SK-N-SH (cell line): ENCODE results near the gene AMFR. TPM values are rescaled to one million over a fixed set of nuclear protein-coding genes. Genes with fewer than 3 reads are reported as not detected.

Experiments
- CTCF ChIA-PET: fragments of 300-600, 350-600 bp; formaldehyde crosslinking; extraction: SDS; loops from one replicate; lab custom pipeline; 2021; lab: Yijun Ruan, JAX
- POLR2A ChIA-PET: fragments of 350-600 bp; sonication (Branson Sonifier 250); formaldehyde crosslinking; extraction: SDS; loops from one replicate; lab custom pipeline; 2020; ENCODE audit warnings: antibody characterized with exemption, inconsistent platforms; lab: Yijun Ruan, JAX
- DNase-seq: peaks from one replicate; pipeline ENCODE4 v3.0.0; 2012
- H2AFZ ChIP-seq: fragments of 200-600 bp; sonication (generic); 2 replicates; pipeline ENCODE4 v1.8.1; 2016; ENCODE audit warnings: antibody characterized with exemption, mild to moderate bottlenecking, low read depth
- H3F3A ChIP-seq: fragments of 200-600 bp; sonication (generic); replicated peaks from 2 replicates; pipeline ENCODE3; 2016; ENCODE audit warnings: antibody characterized with exemption, mild to moderate bottlenecking; ENCODE audit not compliant: insufficient read depth
- H3K27ac ChIP-seq, 2 experiments: fragments of 200-500 bp in 1 of 2; fragments of 200-600 bp in 1 of 2; sonication (Bioruptor generic) in 1 of 2; sonication (generic), shearing (Covaris generic) in 1 of 2; 2 replicates each; pipeline versions ENCODE4 v1.5.1 to v1.6.1; 2014 to 2016; ENCODE audit warnings: low read depth in 2 of 2, inconsistent platforms in 1 of 2, low read length in 1 of 2, mild to moderate bottlenecking in 1 of 2, mixed read lengths in 1 of 2
- H3K27me3 ChIP-seq: fragments of 200-600 bp; sonication (generic), shearing (Covaris generic); 2 replicates; pipeline ENCODE4 v1.6.1; 2016; ENCODE audit warnings: mixed run types; ENCODE audit not compliant: insufficient read depth
- H3K36me3 ChIP-seq, 2 experiments: fragments of 200-500 bp in 1 of 2; fragments of 200-600 bp in 1 of 2; sonication (Bioruptor generic) in 1 of 2; sonication (generic) in 1 of 2; replicated peaks in 1 of 2; 2 replicates each; pipeline versions ENCODE3 to v1.5.1; 2014 to 2016; ENCODE audit warnings: low read length in 1 of 2, mild to moderate bottlenecking in 1 of 2; ENCODE audit not compliant: insufficient read depth in 2 of 2, control insufficient read depth in 1 of 2
- H3K4me1 ChIP-seq, 2 experiments: fragments of 200-500 bp in 1 of 2; fragments of 200-600 bp in 1 of 2; sonication (Bioruptor generic) in 1 of 2; sonication (generic), shearing (Covaris generic) in 1 of 2; 2 replicates each; pipeline versions ENCODE4 v1.5.1 to v1.6.1; 2014 to 2016; ENCODE audit warnings: low read depth in 1 of 2, low read length in 1 of 2, mixed run types in 1 of 2; ENCODE audit not compliant: insufficient read depth in 2 of 2, control insufficient read depth in 1 of 2
- H3K4me2 ChIP-seq: fragments of 200-600 bp; sonication (generic), shearing (Covaris generic); 2 replicates; pipeline ENCODE4 v1.6.1; 2017; ENCODE audit warnings: mixed run types
- H3K4me3 ChIP-seq, 2 experiments: fragments of 200-500 bp in 1 of 2; fragments of 200-600 bp in 1 of 2; sonication (Bioruptor generic) in 1 of 2; sonication (generic), shearing (Covaris generic) in 1 of 2; 2 replicates each; pipeline versions ENCODE4 v1.5.1 to v1.8.1; 2014 to 2016; ENCODE audit warnings: low read depth in 2 of 2, inconsistent platforms in 1 of 2, low read length in 1 of 2, mild to moderate bottlenecking in 1 of 2, mixed read lengths in 1 of 2, moderate library complexity in 1 of 2
- H3K79me2 ChIP-seq: fragments of 200-600 bp; sonication (generic); 2 replicates; pipeline ENCODE4 v1.8.1; 2017; ENCODE audit warnings: mild to moderate bottlenecking; ENCODE audit not compliant: insufficient read depth
- H3K9ac ChIP-seq: fragments of 200-600 bp; sonication (generic); 2 replicates; pipeline ENCODE4 v1.6.1; 2017; ENCODE audit warnings: mixed run types
- H3K9me2 ChIP-seq: fragments of 200-600 bp; sonication (generic); 2 replicates; pipeline ENCODE4 v1.6.1; 2017; ENCODE audit warnings: mixed run types
- H3K9me3 ChIP-seq: fragments of 200-600 bp; sonication (generic); 2 replicates; pipeline ENCODE4 v1.6.1; 2017; ENCODE audit warnings: mixed run types, mild to moderate bottlenecking, moderate library complexity
- H4K20me1 ChIP-seq: fragments of 200-600 bp; sonication (generic); 2 replicates; pipeline ENCODE4 v1.6.1; 2017; ENCODE audit warnings: mild to moderate bottlenecking, mixed run types; ENCODE audit not compliant: insufficient read depth
- CHD2 ChIP-seq: fragments of 150-350 bp; IDR thresholded peaks from 2 replicates; pipeline ENCODE4 v1.6.1; 2018; ENCODE audit warnings: low read length; ENCODE audit not compliant: partially characterized antibody
- EP300 ChIP-seq, 2 experiments: IDR thresholded peaks; 2 replicates each; pipeline versions ENCODE4 v1.4.0 to v1.6.1; 2012; ENCODE audit warnings: borderline replicate concordance in 1 of 2, low read depth in 1 of 2, low read length in 1 of 2
- FOXJ3 ChIP-seq: sonication (generic); formaldehyde crosslinking; IDR thresholded peaks from 2 replicates; pipeline ENCODE4 v1.5.1; 2020; ENCODE audit warnings: mild to moderate bottlenecking, missing genetic modification reagents
- IRF3 ChIP-seq: fragments of 150-350 bp; IDR thresholded peaks from 2 replicates; pipeline ENCODE4 v1.6.1; 2016; ENCODE audit warnings: mild to moderate bottlenecking, low read depth, low read length
- PBX3 ChIP-seq: IDR thresholded peaks from 2 replicates; pipeline ENCODE4; 2012
- RAD21 ChIP-seq: IDR thresholded peaks from 2 replicates; pipeline ENCODE4 v1.6.1; 2012; ENCODE audit warnings: mild to moderate bottlenecking, low read length
- SMC3 ChIP-seq: IDR thresholded peaks from 2 replicates; pipeline ENCODE4 v1.6.1; 2012; ENCODE audit warnings: low read depth, low read length, improper control_type of control experiment
- TAF1 ChIP-seq: IDR thresholded peaks from 2 replicates; pipeline ENCODE4 v1.6.1; 2012; ENCODE audit warnings: low read depth, mild to moderate bottlenecking, low read length, moderate library complexity, borderline replicate concordance
- YY1 ChIP-seq: IDR thresholded peaks from 2 replicates; pipeline ENCODE4 v1.4.0; 2012; ENCODE audit warnings: low read depth, mild to moderate bottlenecking
- ZBTB33 ChIP-seq: IDR thresholded peaks from 2 replicates; pipeline ENCODE4 v1.4.0; 2012; ENCODE audit warnings: low read depth, borderline replicate concordance
- WGBS: methylation state at CpG from one replicate; pipeline ENCODE4 v1.1.6; 2017; ENCODE audit warnings: low lambda C conversion rate; 5-methylcytosine and 5-hydroxymethylcytosine counted together
- polyA plus RNA-seq, 3 experiments: library from polyadenylated mRNA; depleted of rRNA; stranded (reverse); fragments of >200 nt; gene quantifications; 2 replicates each; pipeline ENCODE4 v1.2.3, GENCODE V29; 2012

The AMFR gene
- polyA plus RNA-seq, 1 of the 3 experiments (the other 2 are of a cell fraction): 65.3 TPM

GRCh38 chr16:56387396-56387795, 37.9 kb downstream of the AMFR start:
- Histone ChIP-seq H3K4me2 (no peak overlapping the region), H3K4me1 (peaks cover 0 to 5% of the 10 kb centered on the region in 2 experiments; a peak in 1 of 4 replicates), H4K20me1 (no peaks in the 10 kb centered on the region), H3K36me3 (peaks cover 43 to 71% of the 10 kb centered on the region in 2 experiments), H3K9me2 (no peaks in the 10 kb centered on the region), H3F3A (peaks cover 12% of the 10 kb centered on the region), H3K9ac (no peak overlapping the region), H3K27ac (no peak overlapping the region), H2AFZ (no peak overlapping the region), H3K27me3 (no peaks in the 10 kb centered on the region), H3K4me3 (no peak overlapping the region), H3K79me2 (no peaks in the 10 kb centered on the region), H3K9me3 (no peaks in the 10 kb centered on the region)
- whole genome bisulfite sequencing: 97% methylated on average over 3 of the region's 3 CpGs
- ChIA-PET POLR2A (no interaction called here), CTCF (interaction anchor here (1.4 kb wide), 1 partner anchor 315 kb away, joined by 4 read pairs; no protein-coding TSS in a partner anchor)
- no peak for DNase-seq
- no peak for TF ChIP-seq YY1
- TF ChIP-seq RAD21: no peak
- TF ChIP-seq ZBTB33: no peak
- TF ChIP-seq PBX3: no peak
- TF ChIP-seq EP300 (IDR thresholded peaks at IDR 0.05; ENCODE audit: borderline replicate concordance in 1 of 2, low read depth in 1 of 2, low read length in 1 of 2): no peak
- TF ChIP-seq CHD2: no peak
- no peak for TF ChIP-seq IRF3

GRCh38 chr16:56384074-56384721, 41.1 kb downstream of the AMFR start:
- Histone ChIP-seq H3K27me3 (no peaks in the 10 kb centered on the region), H3K79me2 (no peaks in the 10 kb centered on the region; the same call in 1 of the 2 replicates), H3K9me2 (no peaks in the 10 kb centered on the region)
- CTCF ChIA-PET: no interaction called here
- TF ChIP-seq SMC3 (no peak), FOXJ3 (no peak), TAF1 (no peak)
- TF ChIP-seq, all 33 proteins: peak for 0
- DNase-seq: no peak
- Histone ChIP-seq H3K4me3 (no peak overlapping the region), H3K9ac (no peak overlapping the region), H4K20me1 (no peaks in the 10 kb centered on the region), H3K4me2 (no peak overlapping the region), H3F3A (no peaks in the 10 kb centered on the region), H3K9me3 (no peaks in the 10 kb centered on the region), H2AFZ (no peak overlapping the region), H3K27ac (no peak overlapping the region), H3K36me3 (peaks cover 39 to 78% of the 10 kb centered on the region in 2 experiments), H3K4me1 (no peaks in the 10 kb centered on the region)
- 96% methylated on average over 4 of the region's 4 CpGs for WGBS
- POLR2A ChIA-PET: no interaction called here
